ENCODE results near the gene FOXL2. TPM values are rescaled to one million over a fixed set of nuclear protein-coding genes. Genes with fewer than 3 reads are reported as not detected.

FOXL2 gene
- total RNA-seq, 1 experiment from 2014 or later: 12.7 TPM

DNA sequence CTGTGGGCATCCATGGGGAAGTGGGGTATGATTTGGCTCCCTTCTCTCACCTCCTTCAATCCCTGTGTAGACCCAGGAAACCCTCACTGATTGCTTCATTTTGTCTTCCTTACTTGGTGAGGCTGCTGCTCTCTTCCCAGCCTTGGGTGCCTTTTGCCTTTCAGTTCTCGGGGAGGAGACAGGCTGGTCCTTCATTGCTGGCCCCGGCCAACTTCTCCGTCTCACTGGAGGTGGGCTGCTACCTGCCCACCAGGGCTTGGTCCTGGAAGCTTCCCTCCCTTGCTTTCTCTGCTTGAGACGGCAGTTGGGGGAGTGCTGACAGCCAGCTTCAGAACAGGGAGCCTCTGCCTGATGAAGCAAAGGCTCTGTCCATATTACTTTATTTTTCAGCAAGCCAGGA, 4.7 kb downstream of the FOXL2 start:
- TF ChIP-seq, protein P1, sequence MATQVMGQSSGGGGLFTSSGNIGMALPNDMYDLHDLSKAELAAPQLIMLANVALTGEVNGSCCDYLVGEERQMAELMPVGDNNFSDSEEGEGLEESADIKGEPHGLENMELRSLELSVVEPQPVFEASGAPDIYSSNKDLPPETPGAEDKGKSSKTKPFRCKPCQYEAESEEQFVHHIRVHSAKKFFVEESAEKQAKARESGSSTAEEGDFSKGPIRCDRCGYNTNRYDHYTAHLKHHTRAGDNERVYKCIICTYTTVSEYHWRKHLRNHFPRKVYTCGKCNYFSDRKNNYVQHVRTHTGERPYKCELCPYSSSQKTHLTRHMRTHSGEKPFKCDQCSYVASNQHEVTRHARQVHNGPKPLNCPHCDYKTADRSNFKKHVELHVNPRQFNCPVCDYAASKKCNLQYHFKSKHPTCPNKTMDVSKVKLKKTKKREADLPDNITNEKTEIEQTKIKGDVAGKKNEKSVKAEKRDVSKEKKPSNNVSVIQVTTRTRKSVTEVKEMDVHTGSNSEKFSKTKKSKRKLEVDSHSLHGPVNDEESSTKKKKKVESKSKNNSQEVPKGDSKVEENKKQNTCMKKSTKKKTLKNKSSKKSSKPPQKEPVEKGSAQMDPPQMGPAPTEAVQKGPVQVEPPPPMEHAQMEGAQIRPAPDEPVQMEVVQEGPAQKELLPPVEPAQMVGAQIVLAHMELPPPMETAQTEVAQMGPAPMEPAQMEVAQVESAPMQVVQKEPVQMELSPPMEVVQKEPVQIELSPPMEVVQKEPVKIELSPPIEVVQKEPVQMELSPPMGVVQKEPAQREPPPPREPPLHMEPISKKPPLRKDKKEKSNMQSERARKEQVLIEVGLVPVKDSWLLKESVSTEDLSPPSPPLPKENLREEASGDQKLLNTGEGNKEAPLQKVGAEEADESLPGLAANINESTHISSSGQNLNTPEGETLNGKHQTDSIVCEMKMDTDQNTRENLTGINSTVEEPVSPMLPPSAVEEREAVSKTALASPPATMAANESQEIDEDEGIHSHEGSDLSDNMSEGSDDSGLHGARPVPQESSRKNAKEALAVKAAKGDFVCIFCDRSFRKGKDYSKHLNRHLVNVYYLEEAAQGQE (IDR thresholded peaks at IDR 0.05; ENCODE audit: insufficient read depth in 1 of 2, low read depth in 2 of 2, low read length in 1 of 2): no peak
- TF ChIP-seq, protein P2, sequence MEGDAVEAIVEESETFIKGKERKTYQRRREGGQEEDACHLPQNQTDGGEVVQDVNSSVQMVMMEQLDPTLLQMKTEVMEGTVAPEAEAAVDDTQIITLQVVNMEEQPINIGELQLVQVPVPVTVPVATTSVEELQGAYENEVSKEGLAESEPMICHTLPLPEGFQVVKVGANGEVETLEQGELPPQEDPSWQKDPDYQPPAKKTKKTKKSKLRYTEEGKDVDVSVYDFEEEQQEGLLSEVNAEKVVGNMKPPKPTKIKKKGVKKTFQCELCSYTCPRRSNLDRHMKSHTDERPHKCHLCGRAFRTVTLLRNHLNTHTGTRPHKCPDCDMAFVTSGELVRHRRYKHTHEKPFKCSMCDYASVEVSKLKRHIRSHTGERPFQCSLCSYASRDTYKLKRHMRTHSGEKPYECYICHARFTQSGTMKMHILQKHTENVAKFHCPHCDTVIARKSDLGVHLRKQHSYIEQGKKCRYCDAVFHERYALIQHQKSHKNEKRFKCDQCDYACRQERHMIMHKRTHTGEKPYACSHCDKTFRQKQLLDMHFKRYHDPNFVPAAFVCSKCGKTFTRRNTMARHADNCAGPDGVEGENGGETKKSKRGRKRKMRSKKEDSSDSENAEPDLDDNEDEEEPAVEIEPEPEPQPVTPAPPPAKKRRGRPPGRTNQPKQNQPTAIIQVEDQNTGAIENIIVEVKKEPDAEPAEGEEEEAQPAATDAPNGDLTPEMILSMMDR (IDR thresholded peaks at IDR 0.05): no peak
- TF ChIP-seq TCF7L2 (IDR thresholded peaks at IDR 0.05; ENCODE audit: low read depth, low read length) (no peak), SIN3A (IDR thresholded peaks at IDR 0.05; ENCODE audit: borderline replicate concordance, insufficient read depth, low read depth, low read length) (no peak), POLR2AphosphoS5 (IDR thresholded peaks at IDR 0.05; ENCODE audit: low read depth, low read length) (no peak)
- peak overlapping the region; percentile 59 for H3K27ac ChIP-seq (ENCODE audit: low read length)
- BruUV-seq (replicated peaks): no TSS peak
- intact Hi-C loops (cut with micrococcal nuclease; ENCODE audit: unreplicated experiment): loop anchor here (5.0 kb wide), 1 partner anchor 35 kb away; no protein-coding TSS in a partner anchor
- H3K4me1 ChIP-seq (ENCODE audit: control insufficient read depth, insufficient read depth, low read length): peaks cover 31% of the 10 kb centered on the region
- CTCF ChIA-PET: no interaction called here
- H3K27me3 ChIP-seq (ENCODE audit: control insufficient read depth, insufficient read depth, low read length): no peaks in the 10 kb centered on the region
- H3K36me3 ChIP-seq (ENCODE audit: control insufficient read depth, insufficient read depth, low read length): no peaks in the 10 kb centered on the region
- no peak overlapping the region for H3K4me3 ChIP-seq (ENCODE audit: low read depth in 2 of 2, low read length in 2 of 2)
- in situ Hi-C loops (cut with HindIII; ENCODE audit: low pct_unique_long_range_greater_than_20kb, low sequenced_read_pairs): no loop called here
- no peaks in the 10 kb centered on the region for H3K9me3 ChIP-seq (ENCODE audit: control insufficient read depth, insufficient read depth, low read depth, low read length)
- no peak for ATAC-seq
- no peak for DNase-seq (ENCODE audit: low read depth, low spot score)
- POLR2A ChIA-PET: no interaction called here

DNA sequence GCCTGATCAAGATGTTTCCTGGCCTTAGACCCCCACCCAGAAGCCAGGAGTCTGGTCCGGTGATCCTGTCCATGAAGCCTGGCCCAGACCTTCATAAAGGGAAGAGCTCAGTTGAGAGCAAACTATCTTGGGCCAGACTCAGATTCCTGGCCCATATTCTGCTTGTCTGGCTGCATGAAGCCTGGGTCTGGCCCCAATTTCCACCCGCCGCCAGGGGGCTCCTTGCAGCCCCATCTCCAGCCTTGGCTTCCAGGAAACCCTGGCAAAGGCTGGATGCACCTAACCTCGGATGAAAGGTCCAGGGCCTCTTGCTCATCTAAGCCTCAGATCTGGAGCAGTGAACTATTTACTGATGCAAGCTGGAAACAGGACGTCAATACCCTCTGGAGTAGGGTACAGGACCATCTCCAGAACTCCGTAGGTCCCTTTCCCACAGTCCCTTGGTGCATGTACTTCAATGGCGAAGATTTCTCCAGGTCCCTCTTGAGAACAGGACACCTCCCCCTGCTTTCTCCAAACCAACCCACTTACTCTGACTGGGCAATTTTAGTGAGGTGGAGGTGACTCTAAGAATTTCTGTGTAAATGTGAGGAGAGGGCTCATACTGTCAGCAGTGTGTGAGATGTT, 5.6 kb downstream of the FOXL2 start:
- peaks cover 34% of the 10 kb centered on the region for H3K4me1 ChIP-seq (ENCODE audit: control insufficient read depth, insufficient read depth, low read length)
- H3K9me3 ChIP-seq (ENCODE audit: control insufficient read depth, insufficient read depth, low read depth, low read length): no peaks in the 10 kb centered on the region
- in situ Hi-C loops (cut with HindIII; ENCODE audit: low pct_unique_long_range_greater_than_20kb, low sequenced_read_pairs): no loop called here
- no peaks in the 10 kb centered on the region for H3K36me3 ChIP-seq (ENCODE audit: control insufficient read depth, insufficient read depth, low read length)
- CTCF ChIA-PET: interaction anchor here (0.7 kb wide), 1 partner anchor 372 kb away, joined by 4 read pairs; no protein-coding TSS in a partner anchor
- no peak for TF ChIP-seq SIN3A (IDR thresholded peaks at IDR 0.05; ENCODE audit: borderline replicate concordance, insufficient read depth, low read depth, low read length)
- TF ChIP-seq, protein P2 (IDR thresholded peaks at IDR 0.05): peak; percentile 92
- no peak for TF ChIP-seq POLR2AphosphoS5 (IDR thresholded peaks at IDR 0.05; ENCODE audit: low read depth, low read length)
- TF ChIP-seq, protein P1 (IDR thresholded peaks at IDR 0.05; ENCODE audit: insufficient read depth in 1 of 2, low read depth in 2 of 2, low read length in 1 of 2): no peak
- no peak for TF ChIP-seq TCF7L2 (IDR thresholded peaks at IDR 0.05; ENCODE audit: low read depth, low read length)
- peak; percentile 55; the same call in 1 of the 2 replicates for ATAC-seq
- intact Hi-C loops (cut with micrococcal nuclease; ENCODE audit: unreplicated experiment): loop anchor here (1.0 to 5.0 kb wide), 2 partner anchors 36 to 388 kb away; no protein-coding TSS in a partner anchor
- H3K27me3 ChIP-seq (ENCODE audit: control insufficient read depth, insufficient read depth, low read length): no peaks in the 10 kb centered on the region
- BruUV-seq (replicated peaks): no TSS peak
- no peak overlapping the region for H3K4me3 ChIP-seq (ENCODE audit: low read depth in 2 of 2, low read length in 2 of 2)
- H3K27ac ChIP-seq (ENCODE audit: low read length): no peak overlapping the region; the same call in 1 of the 2 replicates
- no peak for DNase-seq (ENCODE audit: low read depth, low spot score)
- POLR2A ChIA-PET: no interaction called here

Data from Panc1 (cell line).